HG02763 (cell line): ENCODE results near the gene PRKCH.
"Not testable (repeated sequence)": the region's sequence is repeated elsewhere in the genome, so short reads cannot be mapped to it uniquely, and the experiment has no call there.

ENCODE experiments used
- ATAC-seq: cut with Tn5 transposase; IDR thresholded peaks from one replicate; pipeline ENCODE4 v1.9.1; 2021; ENCODE audit warnings: mild to moderate bottlenecking, moderate library complexity; ENCODE audit not compliant: unreplicated experiment

PRKCH gene

GRCh38 chr14:61304688-61305087 lies 16.7 kb upstream of the PRKCH start:
- no peak for ATAC-seq

DNA sequence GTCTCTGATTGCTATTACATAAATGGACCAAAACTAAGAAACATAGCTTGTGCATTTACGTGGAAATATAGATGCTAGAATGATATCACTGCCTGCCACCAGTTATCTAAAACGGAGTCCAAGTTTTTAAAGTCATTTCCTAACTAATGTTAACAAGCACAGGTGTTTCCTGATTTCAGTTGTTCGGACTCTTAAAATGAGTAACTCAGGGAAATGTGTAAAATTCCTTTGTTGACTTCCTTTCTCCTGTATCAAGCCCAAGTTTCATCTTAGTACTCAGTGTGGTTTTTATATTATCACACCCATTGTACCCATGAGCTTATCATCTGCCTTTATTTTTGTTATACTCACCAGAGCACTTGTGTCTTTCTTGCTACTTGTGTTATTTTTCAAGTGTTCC lies 13.2 kb upstream of the PRKCH start:
- ATAC-seq = no peak

DNA sequence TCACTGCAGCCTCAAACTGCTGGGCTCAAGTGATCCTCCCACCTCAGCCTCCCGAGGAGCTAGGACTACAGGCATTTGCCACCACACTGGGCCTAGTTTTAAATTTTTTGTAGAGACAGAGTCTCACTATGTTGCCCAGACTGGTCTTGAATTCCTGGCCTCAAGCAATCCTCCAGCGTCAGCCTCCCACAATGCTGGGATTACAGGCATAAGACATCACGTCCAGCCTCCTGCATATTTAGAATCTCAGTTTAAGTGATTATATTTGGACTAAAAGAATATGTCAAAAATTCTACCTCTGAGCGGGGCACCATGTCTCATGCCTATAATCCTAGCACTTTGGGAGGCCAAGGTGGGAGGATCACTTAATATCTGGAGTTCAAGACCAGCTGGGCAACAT lies 12.7 kb upstream of the PRKCH start:
- not testable (repeated sequence) for ATAC-seq

GRCh38 chr14:61315313-61315712 lies 6.1 kb upstream of the PRKCH start:
- no peak for ATAC-seq

GRCh38 chr14:61319086-61319485 lies 2.3 kb upstream of the PRKCH start:
- no peak for ATAC-seq

DNA sequence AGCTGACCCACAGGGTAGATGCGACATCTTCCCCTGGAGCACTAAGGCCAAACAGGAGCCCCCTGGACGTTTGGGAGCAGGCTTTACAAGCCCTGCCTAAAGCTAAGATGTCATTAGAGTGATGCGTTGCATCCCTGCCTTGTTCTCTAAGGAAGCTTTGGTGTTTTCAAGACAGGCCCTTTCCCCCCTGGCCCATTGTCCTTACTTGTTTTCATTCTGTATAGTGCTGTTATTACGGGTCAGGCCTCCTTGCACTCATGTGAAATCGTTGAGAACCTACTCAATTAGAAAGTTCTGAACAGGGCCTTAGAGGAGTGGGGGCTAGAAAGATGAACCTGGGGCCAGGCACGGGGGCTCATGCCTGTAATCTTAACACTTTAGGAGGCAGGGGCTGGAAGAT lies 1.7 kb upstream of the PRKCH start:
- no peak for ATAC-seq

GRCh38 chr14:61320170-61320569 lies 1.2 kb upstream of the PRKCH start:
- ATAC-seq = not testable (repeated sequence)

DNA sequence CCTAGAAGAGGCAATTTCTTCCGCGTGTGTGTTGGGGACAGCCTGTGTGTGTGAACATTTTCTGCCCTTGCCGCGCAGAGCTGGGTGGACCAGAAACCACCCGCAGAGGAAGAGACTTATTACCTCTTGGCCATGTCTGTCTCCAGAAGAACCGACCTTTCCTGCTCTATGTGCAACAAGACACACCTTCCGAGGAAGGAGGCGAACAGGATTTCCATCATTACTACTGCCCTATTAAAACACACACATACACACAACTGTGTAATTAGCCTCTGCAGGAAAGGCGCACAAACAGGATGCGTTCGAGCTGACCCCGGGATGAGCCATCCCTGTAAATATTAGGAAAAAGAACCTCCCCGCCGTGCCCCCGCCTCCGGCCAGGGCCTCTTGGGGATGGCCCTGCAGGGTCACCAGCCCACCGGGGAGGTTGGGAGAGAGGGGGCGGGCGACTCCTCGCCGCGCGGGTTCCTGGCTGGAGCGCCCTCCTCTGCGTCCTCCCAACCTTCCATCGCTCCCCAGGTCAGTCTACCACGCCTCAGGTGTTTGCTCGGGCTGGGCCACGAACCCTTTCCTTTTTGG lies 484 bp upstream of the PRKCH start:
- no peak for ATAC-seq

DNA sequence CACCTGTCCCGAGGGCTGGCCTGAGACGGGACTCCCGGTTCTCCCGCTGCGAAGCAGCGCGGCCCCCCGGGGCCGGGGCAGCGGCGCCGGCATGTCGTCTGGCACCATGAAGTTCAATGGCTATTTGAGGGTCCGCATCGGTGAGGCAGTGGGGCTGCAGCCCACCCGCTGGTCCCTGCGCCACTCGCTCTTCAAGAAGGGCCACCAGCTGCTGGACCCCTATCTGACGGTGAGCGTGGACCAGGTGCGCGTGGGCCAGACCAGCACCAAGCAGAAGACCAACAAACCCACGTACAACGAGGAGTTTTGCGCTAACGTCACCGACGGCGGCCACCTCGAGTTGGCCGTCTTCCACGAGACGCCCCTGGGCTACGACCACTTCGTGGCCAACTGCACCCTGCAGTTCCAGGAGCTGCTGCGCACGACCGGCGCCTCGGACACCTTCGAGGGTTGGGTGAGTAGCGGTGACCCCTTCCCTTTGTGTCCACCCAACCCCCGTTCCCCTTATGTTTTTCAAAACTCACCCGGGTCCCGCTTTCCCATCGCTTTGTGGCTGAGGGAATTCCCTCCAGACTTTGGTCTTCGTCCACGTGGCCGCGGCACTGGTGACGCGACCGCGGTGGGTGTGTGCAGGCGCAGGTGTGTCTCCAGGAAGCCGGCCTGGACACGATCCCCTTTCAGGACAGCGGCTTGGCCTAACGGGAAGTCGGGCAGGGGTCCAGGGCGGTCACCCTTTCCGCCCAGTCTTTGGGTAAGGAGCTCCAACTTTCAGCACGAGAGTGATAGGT lies 826 bp downstream of the PRKCH start:
- ATAC-seq = no peak

GRCh38 chr14:61322799-61323290 lies 1.5 kb downstream of the PRKCH start:
- ATAC-seq = no peak

GRCh38 chr14:61323970-61324369 lies 2.6 kb downstream of the PRKCH start:
- no peak for ATAC-seq

- no peak for ATAC-seq
Measured at GRCh38 chr14:61325166-61325565, 3.8 kb downstream of the PRKCH start.

DNA sequence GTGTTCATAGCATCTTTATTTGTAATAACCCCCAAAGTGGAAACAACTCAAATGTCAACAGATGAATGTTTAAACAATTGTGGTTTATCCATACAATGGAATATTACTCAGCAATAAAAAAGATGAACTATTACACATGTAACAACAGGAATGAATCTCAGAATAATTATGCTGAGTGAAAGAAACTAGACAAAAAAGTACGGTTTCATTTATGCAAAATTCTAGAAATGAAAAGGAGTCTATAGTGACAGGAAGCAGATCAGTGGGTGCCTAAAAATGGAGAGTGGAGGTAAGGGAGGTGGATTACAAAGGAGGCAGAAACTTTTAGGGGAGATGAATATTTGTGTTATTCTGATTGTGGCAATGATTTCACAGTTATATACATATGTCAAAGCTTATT lies 4.8 kb downstream of the PRKCH start:
- ATAC-seq = no peak

DNA sequence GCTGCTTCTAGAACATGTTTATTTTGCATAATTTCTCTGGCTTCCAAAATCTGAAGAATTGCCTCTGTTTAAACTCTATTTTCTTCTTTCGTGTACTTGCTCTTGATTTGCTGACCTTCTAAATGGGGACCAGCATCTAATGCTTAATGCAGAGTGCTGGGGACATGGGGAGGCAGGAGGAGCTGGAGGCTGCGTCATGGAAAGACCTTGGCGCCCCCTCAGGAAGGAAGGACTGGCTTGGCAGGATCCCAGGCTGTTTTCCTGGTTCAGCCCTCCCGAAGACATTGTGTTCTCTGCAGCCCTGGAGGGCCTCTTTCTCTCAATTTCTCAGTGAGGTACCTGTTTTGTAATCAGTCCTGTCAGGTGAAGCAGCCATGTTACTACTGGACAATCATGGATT lies 5.5 kb downstream of the PRKCH start:
- ATAC-seq = no peak

- ATAC-seq = no peak
Measured at GRCh38 chr14:61328626-61329262, 7.4 kb downstream of the PRKCH start.

DNA sequence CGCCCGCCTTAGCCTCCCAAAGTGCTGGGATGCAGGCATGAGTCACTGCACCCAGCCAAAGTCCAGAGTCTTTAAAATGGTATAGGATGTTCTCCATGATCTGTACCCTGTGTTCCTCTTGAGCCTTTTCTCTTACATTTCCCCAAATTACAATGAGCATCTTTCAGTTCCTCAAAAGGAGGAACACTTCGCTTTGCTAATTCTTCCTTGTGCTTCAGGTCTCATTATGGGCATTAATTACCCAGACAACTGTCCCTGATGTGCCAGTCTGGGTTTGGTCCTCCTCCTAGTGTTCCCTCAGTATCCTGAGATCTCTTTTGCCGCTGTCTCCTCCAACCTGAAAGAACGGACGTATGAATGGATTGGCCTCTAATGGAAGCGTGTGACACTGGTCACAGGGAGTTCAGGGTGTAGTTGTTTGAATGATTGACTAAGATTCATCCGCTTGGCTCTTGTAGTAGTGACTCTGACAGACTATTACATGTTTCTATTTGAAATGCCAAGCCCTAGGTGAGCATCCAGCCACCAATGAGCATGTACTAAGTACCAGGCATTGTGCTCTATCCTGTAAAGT lies 8.2 kb downstream of the PRKCH start:
- ATAC-seq = no peak

DNA sequence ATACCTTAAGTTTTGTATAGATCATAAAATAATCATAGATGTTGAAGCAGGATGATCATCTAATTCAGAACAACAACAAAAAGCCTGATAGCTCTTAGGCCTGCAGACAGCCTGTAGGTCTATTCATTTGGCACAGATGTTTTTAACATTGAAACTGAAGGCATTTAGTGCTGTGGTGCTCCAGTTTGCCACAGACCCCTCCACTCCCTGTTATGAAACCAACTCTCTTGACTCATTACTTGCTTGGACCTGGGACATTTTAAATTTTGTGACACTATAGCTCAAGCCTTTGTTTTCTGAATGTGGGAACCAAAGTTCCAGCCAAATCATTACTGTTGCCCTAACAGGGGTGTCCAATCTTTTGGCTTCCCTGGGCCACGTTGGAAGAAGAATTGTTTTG lies 9.1 kb downstream of the PRKCH start:
- no peak for ATAC-seq

- no peak for ATAC-seq
Measured at GRCh38 chr14:61331992-61332657, 10.7 kb downstream of the PRKCH start.

GRCh38 chr14:61332658-61333029 lies 11.3 kb downstream of the PRKCH start:
- ATAC-seq = no peak

DNA sequence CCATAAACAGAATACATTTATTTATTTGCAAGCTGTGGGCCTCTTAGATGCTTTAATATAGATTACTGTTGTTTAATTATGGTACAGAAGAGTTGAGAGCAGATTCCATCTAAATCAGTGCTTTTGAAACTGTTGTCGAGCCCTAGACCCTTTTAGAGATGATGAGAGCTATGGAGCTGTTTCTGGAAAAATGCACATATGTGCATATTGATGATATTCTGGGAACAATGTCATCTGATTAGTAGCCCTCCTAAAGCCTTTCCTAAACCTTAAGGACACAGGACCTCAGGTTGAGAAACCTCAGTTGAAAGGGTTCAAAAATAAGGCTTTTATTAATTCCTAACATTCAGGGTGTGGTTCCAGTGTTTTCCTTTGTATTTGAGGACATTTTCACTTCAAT lies 11.7 kb downstream of the PRKCH start:
- ATAC-seq = no peak

DNA sequence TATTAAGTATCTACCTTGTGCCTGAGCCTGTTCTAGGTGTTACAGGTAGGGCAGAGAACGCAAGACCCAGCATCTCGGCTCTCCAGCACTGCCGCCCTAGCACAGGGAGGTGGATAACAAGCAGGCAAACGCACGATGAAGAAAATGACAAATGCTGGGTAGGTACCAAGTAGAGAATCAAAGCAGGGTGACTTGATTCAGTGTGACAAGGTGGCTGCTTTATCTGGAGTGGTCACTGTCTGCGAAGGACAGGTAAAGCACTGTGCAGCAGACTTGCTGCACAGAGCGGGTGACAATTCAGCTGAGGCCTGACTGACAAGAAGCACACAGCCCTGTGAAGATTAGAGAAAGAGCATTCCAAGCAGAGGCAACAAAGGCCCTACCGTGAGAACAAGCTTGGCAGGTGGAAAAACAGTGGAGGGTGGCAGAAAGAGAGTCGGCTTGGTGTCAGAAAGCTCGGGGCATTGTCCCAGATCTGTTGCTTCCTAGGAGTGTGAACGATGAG lies 12.9 kb downstream of the PRKCH start:
- ATAC-seq = no peak
